ENCODE data around the gene DNAH17.

The DNAH17 gene

GRCh38 chr17:78577296-78577695 lies at the start of gene DNAH17:
Gene DNAH17, minus strand, starts transcription at chr17:78577396. Its CDS starts 2,339 bp downstream, at chr17:78575057.
- DNase-seq: no peak

- DNase-seq: peak; percentile 85
Observed at GRCh38 chr17:78624324-78625151, 47.3 kb upstream of the DNAH17 start.

- DNase-seq: peak; percentile 57
Observed at GRCh38 chr17:78623541-78623940, 46.3 kb upstream of the DNAH17 start.

GRCh38 chr17:78622491-78623265 lies 45.5 kb upstream of the DNAH17 start:
- no peak for DNase-seq

GRCh38 chr17:78621720-78622490 lies 44.7 kb upstream of the DNAH17 start:
- DNase-seq: no peak

- DNase-seq: no peak
Observed at GRCh38 chr17:78620099-78620498, 42.9 kb upstream of the DNAH17 start.

- no peak for DNase-seq
Observed at GRCh38 chr17:78619334-78619733, 42.1 kb upstream of the DNAH17 start.

GRCh38 chr17:78618264-78619066 lies 41.3 kb upstream of the DNAH17 start:
- DNase-seq: no peak

- no peak for DNase-seq
Observed at GRCh38 chr17:78617511-78618061, 40.4 kb upstream of the DNAH17 start.

- no peak for DNase-seq
Observed at GRCh38 chr17:78616946-78617345, 39.8 kb upstream of the DNAH17 start.

- no peak for DNase-seq
Observed at GRCh38 chr17:78615631-78616030, 38.4 kb upstream of the DNAH17 start.

GRCh38 chr17:78613416-78613815 lies 36.2 kb upstream of the DNAH17 start:
- DNase-seq: no peak

- DNase-seq: no peak
Observed at GRCh38 chr17:78611607-78612006, 34.4 kb upstream of the DNAH17 start.

- DNase-seq: no peak
Observed at GRCh38 chr17:78610951-78611511, 33.8 kb upstream of the DNAH17 start.

- no peak for DNase-seq
Observed at GRCh38 chr17:78609191-78609641, 32.0 kb upstream of the DNAH17 start.

- DNase-seq: no peak
Observed at GRCh38 chr17:78608804-78609186, 31.6 kb upstream of the DNAH17 start.

- no peak for DNase-seq
Observed at GRCh38 chr17:78608122-78608803, 31.1 kb upstream of the DNAH17 start.

GRCh38 chr17:78607038-78607437 lies 29.8 kb upstream of the DNAH17 start:
- no peak for DNase-seq

GRCh38 chr17:78605886-78606285 lies 28.7 kb upstream of the DNAH17 start:
- DNase-seq: no peak

GRCh38 chr17:78605429-78605828 lies 28.2 kb upstream of the DNAH17 start:
- DNase-seq: no peak

- no peak for DNase-seq
Observed at GRCh38 chr17:78602246-78602645, 25.1 kb upstream of the DNAH17 start.

Data from NCI-H82 (cell line).